Ishikawa (cell line): Measurements from ENCODE around the gene TMBIM1.

Experiments
- CEBPB ChIP-seq: IDR thresholded peaks from 2 replicates; pipeline ENCODE4 v1.6.1; 2012
- CREB1 ChIP-seq: IDR thresholded peaks from 2 replicates; pipeline ENCODE4 v1.6.1; 2012; ENCODE audit warnings: low read depth
- EGR1 ChIP-seq: IDR thresholded peaks from 2 replicates; pipeline ENCODE4 v1.6.1; 2012
- EP300 ChIP-seq: IDR thresholded peaks from 2 replicates; pipeline ENCODE4 v1.6.1; 2012; ENCODE audit warnings: borderline replicate concordance
- FOXM1 ChIP-seq: IDR thresholded peaks from 2 replicates; pipeline ENCODE4 v1.6.1; 2012; ENCODE audit warnings: low read depth, borderline replicate concordance
- NFIC ChIP-seq: IDR thresholded peaks from 2 replicates; pipeline ENCODE4 v1.6.1; 2012
- RAD21 ChIP-seq: IDR thresholded peaks from 2 replicates; pipeline ENCODE4 v1.6.1; 2012; ENCODE audit warnings: low read depth
- TAF1 ChIP-seq: IDR thresholded peaks from 2 replicates; pipeline ENCODE4 v1.6.1; 2012; ENCODE audit warnings: low read depth, mild to moderate bottlenecking
- TCF12 ChIP-seq: IDR thresholded peaks from 2 replicates; pipeline ENCODE4 v1.6.1; 2012; ENCODE audit warnings: low read depth
- TEAD4 ChIP-seq: IDR thresholded peaks from 2 replicates; pipeline ENCODE4 v1.6.1; 2012
- YY1 ChIP-seq: IDR thresholded peaks from 2 replicates; pipeline ENCODE4 v1.6.1; 2012; ENCODE audit warnings: low read depth
- ZBTB7A ChIP-seq: IDR thresholded peaks from 2 replicates; pipeline ENCODE4 v1.6.1; 2012; ENCODE audit warnings: low read depth
- TF ChIP-seq, protein P1 (sequence below): IDR thresholded peaks from 2 replicates; pipeline ENCODE4 v1.6.1; 2012
- TF ChIP-seq, protein P2 (sequence below): IDR thresholded peaks from 2 replicates; pipeline ENCODE4 v1.6.1; 2012
- TF ChIP-seq, protein P3 (sequence below): IDR thresholded peaks from 2 replicates; pipeline ENCODE4 v1.6.1; 2012; ENCODE audit warnings: low read depth, mild to moderate bottlenecking

TMBIM1 gene

DNA sequence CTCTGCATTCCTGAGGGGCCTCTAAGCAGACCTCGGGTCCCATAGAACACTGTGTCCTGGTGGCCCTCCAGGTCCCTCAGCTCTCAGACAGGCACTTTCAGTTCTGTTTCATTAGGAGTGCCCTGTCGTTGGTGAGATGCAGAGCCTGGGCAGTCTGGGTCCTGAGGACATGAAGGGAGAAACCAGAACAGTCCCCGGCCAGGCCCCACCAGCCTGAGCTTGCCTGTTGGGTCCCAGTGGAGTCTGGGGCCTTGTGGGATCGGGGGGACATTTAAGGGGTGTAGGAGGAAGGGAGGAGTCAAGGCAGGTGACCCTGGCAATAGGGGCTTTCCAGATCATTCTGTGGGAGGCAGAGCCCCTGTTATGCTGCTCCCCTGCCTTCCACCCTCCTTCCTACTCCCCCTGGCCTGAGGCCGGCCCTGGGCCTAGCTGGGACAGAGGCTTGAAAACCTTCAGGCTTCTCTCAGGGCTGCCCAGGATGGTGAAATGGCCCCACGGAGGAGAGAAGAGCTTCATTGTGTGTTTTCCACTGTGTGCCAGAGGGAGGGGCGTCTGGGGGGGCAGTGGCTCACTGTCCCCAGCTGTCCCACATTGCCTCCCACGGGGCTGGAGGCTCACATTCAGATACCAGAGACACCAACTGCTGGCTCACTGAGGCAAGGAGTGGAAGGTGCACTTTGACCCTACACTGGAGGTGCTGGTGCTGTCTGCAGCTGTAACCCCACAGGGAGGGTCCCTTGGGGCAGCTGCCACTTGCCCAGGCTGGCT lies 37.7 kb upstream of the TMBIM1 start:
- TF ChIP-seq, protein P1, sequence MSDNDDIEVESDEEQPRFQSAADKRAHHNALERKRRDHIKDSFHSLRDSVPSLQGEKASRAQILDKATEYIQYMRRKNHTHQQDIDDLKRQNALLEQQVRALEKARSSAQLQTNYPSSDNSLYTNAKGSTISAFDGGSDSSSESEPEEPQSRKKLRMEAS, result no peak
- no peak for TF ChIP-seq TAF1
- TF ChIP-seq NFIC, result no peak
- no peak for TF ChIP-seq CREB1
- TF ChIP-seq RAD21, result no peak

DNA sequence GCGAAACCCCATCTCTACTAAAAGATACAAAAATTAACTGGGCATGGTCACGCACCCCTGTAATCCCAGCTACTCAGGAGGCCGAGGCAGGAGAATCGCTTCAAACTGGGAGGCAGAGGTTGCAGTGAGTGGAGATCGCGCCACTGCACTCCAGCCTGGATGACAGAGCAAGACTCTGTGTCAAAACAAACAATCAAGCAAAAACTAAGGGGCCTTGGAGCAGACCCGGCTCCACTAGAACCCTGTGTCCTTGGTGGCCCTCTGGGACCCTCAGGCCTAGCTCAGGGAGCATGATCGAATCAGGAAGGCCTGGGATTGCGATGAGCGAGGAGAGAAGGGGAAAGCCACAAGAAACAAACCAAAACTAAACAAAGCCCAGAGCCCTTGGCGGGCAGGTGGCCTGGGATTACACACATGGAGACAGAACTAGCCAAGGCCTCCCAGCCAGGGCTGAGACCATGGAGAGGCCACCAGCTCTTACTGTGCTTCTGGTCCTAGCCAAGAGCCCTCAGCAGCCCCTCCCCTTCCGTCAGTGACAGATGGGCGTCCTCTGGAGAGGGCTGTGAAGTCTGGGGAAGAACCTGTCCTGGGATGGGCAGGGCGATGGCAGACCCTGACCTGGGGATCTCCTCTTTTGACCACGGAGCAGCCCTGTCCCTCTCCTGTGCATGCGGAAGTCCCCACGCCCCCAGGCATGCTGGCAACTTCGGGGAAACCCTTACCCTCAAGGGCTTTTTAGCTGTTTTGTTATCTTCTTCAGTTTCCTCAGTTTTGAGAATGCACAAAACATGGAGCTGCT lies 36.9 kb upstream of the TMBIM1 start:
- TF ChIP-seq CEBPB (no peak), RAD21 (no peak), TEAD4 (no peak), NFIC (no peak), ZBTB7A (no peak), TAF1 (no peak), CREB1 (no peak)
- TF ChIP-seq, protein P2, sequence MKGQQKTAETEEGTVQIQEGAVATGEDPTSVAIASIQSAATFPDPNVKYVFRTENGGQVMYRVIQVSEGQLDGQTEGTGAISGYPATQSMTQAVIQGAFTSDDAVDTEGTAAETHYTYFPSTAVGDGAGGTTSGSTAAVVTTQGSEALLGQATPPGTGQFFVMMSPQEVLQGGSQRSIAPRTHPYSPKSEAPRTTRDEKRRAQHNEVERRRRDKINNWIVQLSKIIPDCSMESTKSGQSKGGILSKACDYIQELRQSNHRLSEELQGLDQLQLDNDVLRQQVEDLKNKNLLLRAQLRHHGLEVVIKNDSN, result no peak

DNA sequence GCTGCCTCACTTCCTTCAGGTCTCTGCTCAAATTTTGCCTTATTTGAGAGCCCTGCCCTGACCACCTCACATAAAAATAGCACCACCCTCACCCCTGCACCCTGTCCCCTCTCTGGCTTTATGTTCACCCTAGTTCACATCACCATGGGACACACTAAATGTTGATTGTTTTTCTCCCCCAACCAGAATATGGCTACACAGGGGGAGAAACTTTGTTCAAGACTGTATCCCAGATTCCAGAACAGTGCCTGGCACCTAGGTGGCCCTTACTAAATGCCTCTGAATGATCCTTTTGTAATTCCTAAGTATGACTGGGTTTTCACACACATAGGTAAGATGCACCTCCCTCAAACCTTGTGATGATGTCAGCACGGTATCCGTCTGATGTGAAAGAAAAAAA lies 36.0 kb upstream of the TMBIM1 start:
- TF ChIP-seq CEBPB (no peak), NFIC (no peak), TEAD4 (no peak), ZBTB7A (no peak), CREB1 (no peak), TAF1 (no peak), YY1 (no peak), TCF12 (no peak), EGR1 (no peak), FOXM1 (no peak), EP300 (no peak), RAD21 (no peak)
- TF ChIP-seq, protein P2, result no peak
- TF ChIP-seq, protein P3, sequence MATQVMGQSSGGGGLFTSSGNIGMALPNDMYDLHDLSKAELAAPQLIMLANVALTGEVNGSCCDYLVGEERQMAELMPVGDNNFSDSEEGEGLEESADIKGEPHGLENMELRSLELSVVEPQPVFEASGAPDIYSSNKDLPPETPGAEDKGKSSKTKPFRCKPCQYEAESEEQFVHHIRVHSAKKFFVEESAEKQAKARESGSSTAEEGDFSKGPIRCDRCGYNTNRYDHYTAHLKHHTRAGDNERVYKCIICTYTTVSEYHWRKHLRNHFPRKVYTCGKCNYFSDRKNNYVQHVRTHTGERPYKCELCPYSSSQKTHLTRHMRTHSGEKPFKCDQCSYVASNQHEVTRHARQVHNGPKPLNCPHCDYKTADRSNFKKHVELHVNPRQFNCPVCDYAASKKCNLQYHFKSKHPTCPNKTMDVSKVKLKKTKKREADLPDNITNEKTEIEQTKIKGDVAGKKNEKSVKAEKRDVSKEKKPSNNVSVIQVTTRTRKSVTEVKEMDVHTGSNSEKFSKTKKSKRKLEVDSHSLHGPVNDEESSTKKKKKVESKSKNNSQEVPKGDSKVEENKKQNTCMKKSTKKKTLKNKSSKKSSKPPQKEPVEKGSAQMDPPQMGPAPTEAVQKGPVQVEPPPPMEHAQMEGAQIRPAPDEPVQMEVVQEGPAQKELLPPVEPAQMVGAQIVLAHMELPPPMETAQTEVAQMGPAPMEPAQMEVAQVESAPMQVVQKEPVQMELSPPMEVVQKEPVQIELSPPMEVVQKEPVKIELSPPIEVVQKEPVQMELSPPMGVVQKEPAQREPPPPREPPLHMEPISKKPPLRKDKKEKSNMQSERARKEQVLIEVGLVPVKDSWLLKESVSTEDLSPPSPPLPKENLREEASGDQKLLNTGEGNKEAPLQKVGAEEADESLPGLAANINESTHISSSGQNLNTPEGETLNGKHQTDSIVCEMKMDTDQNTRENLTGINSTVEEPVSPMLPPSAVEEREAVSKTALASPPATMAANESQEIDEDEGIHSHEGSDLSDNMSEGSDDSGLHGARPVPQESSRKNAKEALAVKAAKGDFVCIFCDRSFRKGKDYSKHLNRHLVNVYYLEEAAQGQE, result no peak
- TF ChIP-seq, protein P1, result no peak

DNA sequence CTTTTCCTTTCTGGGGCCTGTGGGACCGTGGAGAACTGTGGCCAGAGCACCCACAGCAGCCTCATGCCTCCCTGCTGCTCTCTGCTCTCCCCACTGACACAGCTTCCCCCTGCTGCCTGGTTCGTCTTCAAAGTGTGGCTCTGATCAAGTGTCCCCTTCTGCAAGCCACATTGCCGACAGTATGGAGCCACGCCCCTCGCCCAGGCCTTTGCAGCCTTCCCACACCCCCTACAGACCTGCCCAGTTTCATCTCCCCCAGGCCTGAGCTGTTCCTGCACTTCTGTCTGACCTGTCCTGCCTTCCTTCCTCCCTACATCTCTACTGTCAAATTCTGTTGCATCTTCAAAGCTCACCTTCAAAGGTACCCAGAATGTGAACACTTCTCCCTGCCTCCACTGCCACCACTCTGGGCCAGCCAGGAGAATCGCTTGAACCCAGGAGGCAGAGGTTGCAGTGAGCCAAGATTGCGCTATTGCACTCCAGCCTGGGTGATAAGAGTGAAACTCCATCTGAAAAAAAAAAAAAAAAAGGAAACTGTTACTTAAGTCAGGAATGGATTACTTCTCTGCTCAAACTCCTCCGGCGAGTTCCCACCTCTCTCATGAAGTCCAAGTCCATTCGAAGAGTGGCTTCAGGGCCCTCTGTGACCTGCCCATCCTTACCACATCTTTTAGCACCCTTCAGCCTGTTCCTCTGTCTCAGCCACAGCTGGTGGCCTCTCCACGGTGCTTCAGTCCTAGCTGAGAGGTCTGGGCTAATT lies 35.3 kb upstream of the TMBIM1 start:
- TF ChIP-seq, protein P1, result no peak
- TF ChIP-seq TAF1 (no peak), TEAD4 (no peak), EP300 (no peak), ZBTB7A (no peak), CEBPB (no peak), TCF12 (no peak)
- TF ChIP-seq, protein P2, result no peak

DNA sequence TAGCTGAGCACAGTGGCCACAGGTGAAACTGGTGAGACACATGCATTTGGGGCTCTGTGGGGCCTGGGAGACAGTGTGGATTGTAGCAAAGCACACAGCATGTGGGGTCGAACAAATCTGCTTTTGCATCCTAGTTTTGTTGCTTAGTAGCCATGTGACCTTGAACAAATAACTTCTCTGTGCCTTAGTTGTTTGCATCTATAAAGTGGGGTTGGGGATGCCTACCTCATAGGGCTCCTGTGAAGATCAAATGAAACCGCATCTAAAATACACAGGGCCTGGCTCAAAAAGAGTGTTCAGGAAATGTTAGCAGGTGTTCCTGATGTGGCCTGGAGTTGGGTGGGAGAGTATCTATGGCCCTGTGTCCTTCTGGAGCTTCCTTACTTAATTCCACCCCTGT lies 34.0 kb upstream of the TMBIM1 start:
- no peak for TF ChIP-seq EGR1
- TF ChIP-seq, protein P1, result no peak
- TF ChIP-seq TCF12, result no peak
- TF ChIP-seq, protein P2, result no peak
- no peak for TF ChIP-seq FOXM1
- no peak for TF ChIP-seq TAF1
- TF ChIP-seq, protein P3, result no peak
- no peak for TF ChIP-seq CREB1
- TF ChIP-seq ZBTB7A, result no peak
- no peak for TF ChIP-seq EP300
- no peak for TF ChIP-seq YY1
- TF ChIP-seq TEAD4, result no peak
- no peak for TF ChIP-seq NFIC
- no peak for TF ChIP-seq CEBPB
